Stimulated activated CD8-positive, alpha-beta memory T cell treated with anti-CD3 and anti-CD28 coated beads, Interleukin-4, amount 100 ng/mL, for 48 hours (primary cell): ENCODE data around the gene SNCAIP.

ENCODE experiments used
- DNase-seq: peaks from one replicate; pipeline ENCODE4 v3.0.0-alpha.2; 2020

Gene SNCAIP

GRCh38 chr5:122430319-122430586 is 118.2 kb downstream of the SNCAIP start:
- no peak for DNase-seq

GRCh38 chr5:122431298-122431697 is 119.3 kb downstream of the SNCAIP start:
- DNase-seq = no peak

GRCh38 chr5:122434205-122434970 is 122.4 kb downstream of the SNCAIP start:
- no peak for DNase-seq

- DNase-seq = no peak
Measured at GRCh38 chr5:122435234-122435633, 123.2 kb downstream of the SNCAIP start.

GRCh38 chr5:122435761-122436160 is 123.7 kb downstream of the SNCAIP start:
- no peak for DNase-seq

GRCh38 chr5:122436615-122437014 is 124.6 kb downstream of the SNCAIP start:
- no peak for DNase-seq

- DNase-seq = no peak
Measured at GRCh38 chr5:122439645-122440044, 127.6 kb downstream of the SNCAIP start.

- DNase-seq = no peak
Measured at GRCh38 chr5:122442938-122443337, 130.9 kb downstream of the SNCAIP start.

- DNase-seq = no peak
Measured at GRCh38 chr5:122444411-122444810, 132.4 kb downstream of the SNCAIP start.

GRCh38 chr5:122445070-122445469 is 133.0 kb downstream of the SNCAIP start:
- no peak for DNase-seq

- no peak for DNase-seq
Measured at GRCh38 chr5:122447072-122447471, 135.0 kb downstream of the SNCAIP start.

GRCh38 chr5:122447879-122448278 is 135.8 kb downstream of the SNCAIP start:
- no peak for DNase-seq

GRCh38 chr5:122454541-122454940 is 142.5 kb downstream of the SNCAIP start:
- DNase-seq = no peak

- DNase-seq = no peak
Measured at GRCh38 chr5:122455939-122456338, 143.9 kb downstream of the SNCAIP start.

GRCh38 chr5:122457178-122457826 is 145.3 kb downstream of the SNCAIP start:
- DNase-seq = no peak

GRCh38 chr5:122458278-122458872 is 146.3 kb downstream of the SNCAIP start:
- DNase-seq = no peak

- no peak for DNase-seq
Measured at GRCh38 chr5:122462486-122462885, 150.4 kb downstream of the SNCAIP start.

- no peak for DNase-seq
Measured at GRCh38 chr5:122463221-122463620, 151.2 kb downstream of the SNCAIP start.

GRCh38 chr5:122464191-122464590 is 152.2 kb downstream of the SNCAIP start:
- DNase-seq = no peak

GRCh38 chr5:122465031-122465577 is 153.1 kb downstream of the SNCAIP start:
- DNase-seq = no peak

- DNase-seq = no peak
Measured at GRCh38 chr5:122465994-122466393, 154.0 kb downstream of the SNCAIP start.

- DNase-seq = no peak
Measured at GRCh38 chr5:122468351-122469116, 156.5 kb downstream of the SNCAIP start.

- no peak for DNase-seq
Measured at GRCh38 chr5:122469384-122469919, 157.4 kb downstream of the SNCAIP start.
